GM12872 (cell line): ENCODE data around the gene TASP1.

Source experiments
- TF ChIP-seq, protein P1 (sequence below): IDR thresholded peaks from 3 replicates; pipeline ENCODE4 v1.5.1; 2011; ENCODE audit warnings: low read depth, mild to moderate bottlenecking, low read length, moderate library complexity; ENCODE audit not compliant: insufficient read depth

Gene TASP1

DNA sequence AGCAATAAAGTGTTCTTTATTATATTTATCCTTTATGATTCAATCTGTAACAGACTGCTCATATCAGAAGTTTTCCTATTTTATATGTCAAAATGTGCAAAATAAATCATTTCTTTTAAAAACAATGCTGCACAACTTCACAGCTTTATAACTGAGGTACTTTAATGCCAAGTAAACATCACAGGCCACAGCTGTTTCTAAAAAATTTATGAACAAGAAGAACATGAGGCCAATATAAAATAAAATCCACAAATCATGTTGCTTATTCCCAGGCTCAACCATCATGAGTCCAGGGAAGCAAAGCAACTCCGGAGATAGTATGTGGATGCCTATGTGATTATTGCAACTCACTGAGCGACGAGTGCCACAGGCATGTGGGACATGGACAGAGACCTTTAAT is 222.2 kb downstream of the TASP1 start:
- TF ChIP-seq, protein P1, sequence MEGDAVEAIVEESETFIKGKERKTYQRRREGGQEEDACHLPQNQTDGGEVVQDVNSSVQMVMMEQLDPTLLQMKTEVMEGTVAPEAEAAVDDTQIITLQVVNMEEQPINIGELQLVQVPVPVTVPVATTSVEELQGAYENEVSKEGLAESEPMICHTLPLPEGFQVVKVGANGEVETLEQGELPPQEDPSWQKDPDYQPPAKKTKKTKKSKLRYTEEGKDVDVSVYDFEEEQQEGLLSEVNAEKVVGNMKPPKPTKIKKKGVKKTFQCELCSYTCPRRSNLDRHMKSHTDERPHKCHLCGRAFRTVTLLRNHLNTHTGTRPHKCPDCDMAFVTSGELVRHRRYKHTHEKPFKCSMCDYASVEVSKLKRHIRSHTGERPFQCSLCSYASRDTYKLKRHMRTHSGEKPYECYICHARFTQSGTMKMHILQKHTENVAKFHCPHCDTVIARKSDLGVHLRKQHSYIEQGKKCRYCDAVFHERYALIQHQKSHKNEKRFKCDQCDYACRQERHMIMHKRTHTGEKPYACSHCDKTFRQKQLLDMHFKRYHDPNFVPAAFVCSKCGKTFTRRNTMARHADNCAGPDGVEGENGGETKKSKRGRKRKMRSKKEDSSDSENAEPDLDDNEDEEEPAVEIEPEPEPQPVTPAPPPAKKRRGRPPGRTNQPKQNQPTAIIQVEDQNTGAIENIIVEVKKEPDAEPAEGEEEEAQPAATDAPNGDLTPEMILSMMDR: no peak

DNA sequence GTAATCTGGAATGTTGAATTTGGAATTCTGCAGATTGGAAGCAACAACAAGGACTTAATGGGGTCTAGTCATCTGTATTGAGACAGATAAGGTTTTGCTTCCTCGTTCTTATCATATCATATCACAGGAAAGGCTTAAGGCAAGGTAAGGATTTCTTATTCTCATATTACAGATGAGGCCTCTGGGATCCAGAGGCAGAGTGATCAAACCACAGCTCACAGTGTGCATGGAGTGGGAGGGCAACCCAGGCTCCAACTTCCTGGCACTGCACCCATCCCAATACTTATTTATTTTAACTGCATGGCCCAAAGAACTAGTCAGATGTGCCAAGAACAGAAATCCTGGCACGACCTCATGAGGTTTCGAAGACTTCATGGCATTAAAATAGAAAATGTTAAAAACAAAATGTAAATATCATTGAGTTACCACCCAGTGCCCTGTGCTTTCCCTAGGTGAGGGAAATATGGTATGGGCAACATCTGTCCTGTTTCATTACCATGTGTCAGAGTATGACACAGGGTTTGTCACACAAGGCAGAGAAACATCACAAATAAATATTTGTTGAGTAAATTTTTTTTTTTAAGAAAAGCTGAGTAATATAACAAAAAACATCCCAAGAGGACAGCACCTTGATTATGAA is 225.8 kb downstream of the TASP1 start:
- TF ChIP-seq, protein P1: no peak

DNA sequence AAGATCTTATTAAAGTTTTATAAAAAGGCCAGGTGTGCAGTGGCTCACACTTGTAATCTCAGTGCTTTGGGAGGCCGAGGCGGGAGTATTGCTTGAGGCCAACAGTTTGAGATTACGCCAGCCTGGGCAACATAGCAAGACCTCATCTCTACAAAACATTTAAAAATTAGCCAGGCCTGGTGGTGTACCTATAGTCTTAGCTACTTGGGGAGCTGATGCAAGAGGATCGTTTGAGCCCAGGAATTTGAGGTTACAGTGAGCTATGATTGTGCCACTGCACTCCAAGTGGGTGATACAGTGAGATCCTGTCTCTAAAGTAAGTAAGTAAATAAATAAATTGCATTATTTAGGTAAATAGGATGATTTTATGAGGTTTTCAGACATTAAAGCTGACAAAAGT is 234.4 kb downstream of the TASP1 start:
- TF ChIP-seq, protein P1: no peak

DNA sequence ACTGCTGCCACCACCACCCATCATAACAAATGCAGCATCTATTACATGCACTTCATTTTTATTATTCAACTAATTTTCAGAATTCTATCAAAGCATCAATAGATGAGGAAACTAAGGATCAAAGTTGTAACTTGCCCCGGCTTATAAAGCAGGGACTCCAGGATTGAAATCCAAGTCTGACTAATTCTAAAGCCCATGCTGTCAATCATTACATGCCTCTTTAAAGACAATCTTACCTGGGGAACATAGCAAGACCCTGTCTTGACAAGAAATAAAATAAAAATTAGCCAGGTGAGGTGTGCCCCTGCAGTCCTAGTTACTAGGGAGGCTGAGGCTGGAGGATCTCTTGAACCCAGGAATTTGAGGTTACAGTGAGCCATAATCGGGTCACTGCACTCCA is 235.3 kb downstream of the TASP1 start:
- TF ChIP-seq, protein P1: no peak

DNA sequence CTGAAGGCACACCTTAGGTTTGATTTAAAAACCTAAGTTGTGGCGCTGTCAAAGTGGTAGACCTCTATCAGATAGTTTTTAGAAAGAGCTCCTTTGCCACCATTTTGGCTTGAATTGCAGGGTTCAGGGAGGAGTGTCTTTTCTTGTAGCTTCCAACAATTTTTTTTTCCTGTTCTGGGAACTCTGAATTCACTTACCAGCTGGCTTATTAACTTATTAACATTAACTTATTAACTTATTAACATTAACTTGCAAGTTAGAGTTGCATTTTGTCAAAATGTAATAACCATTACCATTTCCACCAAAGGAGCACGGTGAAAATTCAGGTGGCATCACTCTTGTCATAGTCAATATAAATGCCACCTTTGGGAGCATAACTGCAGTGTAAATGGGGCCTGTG is 235.7 kb downstream of the TASP1 start:
- TF ChIP-seq, protein P1: no peak

DNA sequence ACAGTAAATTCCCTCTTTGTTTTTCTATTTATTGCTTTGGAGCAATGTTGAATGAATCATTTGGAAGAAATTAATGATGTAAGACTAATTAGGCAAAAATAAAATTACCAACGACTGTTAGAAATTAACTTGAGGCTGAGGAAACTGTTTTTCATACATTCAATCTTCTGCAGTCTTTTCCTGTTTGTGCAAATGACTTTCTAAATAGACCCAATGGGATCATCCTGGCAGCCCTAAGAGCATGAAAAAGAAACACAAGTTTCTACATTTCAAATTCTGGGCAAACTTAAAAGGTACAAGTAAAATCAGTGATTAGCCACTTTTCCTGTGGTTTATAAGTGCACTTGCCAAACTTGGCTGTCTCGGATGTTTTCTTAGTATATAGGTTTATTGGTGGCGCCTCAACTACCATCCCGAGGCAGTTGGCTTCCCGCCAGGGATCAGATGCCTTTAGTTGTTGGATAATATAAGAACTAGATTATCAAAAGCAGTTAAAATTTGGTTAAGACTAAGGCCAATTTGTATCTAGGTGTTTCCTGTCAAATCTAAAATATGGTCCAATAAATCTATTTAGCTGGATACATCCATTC is 236.5 kb downstream of the TASP1 start:
- TF ChIP-seq, protein P1: no peak

DNA sequence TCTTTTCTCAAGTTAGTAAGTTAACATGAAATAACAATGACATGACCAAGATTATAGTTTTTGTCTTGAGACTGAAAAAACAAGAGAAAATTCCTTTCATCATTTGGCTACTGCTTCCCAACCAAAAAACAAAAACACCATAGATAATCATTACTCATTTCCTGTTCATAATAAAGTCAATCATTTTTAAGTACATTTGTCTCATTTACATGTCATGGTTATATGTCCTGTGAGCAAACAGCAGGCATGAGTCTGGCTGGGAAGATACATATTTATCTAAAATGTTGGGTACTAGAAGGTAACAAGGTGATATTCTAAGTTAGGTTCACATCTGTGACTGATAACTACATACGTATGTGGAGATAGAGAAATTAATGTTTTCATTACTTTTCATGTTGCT is 237.1 kb downstream of the TASP1 start:
- TF ChIP-seq, protein P1: no peak
